IMR-90 (cell line): ENCODE results near the gene C5orf15. TPM values are rescaled to one million over a fixed set of nuclear protein-coding genes. Genes with fewer than 3 reads are reported as not detected.

ENCODE experiments used
- ATAC-seq: fragments of 200-7000 bp; cut with Tn5 transposase; 2 replicates; pipeline ENCODE4 v1.9.1; 2020; ENCODE audit warnings: low read depth, mild to moderate bottlenecking, moderate library complexity
- BruUV-seq: library from RNA; stranded (reverse); fragments of 400-500 nt; replicated peaks from 2 replicates; lab custom pipeline; 2021; lab: Mats Ljungman, UMichigan
- CTCF ChIA-PET: fragments of 300-600 bp; formaldehyde crosslinking; extraction: SDS; loops from one replicate; lab custom pipeline; 2021; ENCODE audit warnings: antibody characterized with exemption; lab: Yijun Ruan, JAX
- POLR2A ChIA-PET: fragments of 300-600 bp; sonication (Branson Sonifier 250); formaldehyde crosslinking; loops from one replicate; lab custom pipeline; 2022; ENCODE audit warnings: antibody characterized with exemption; ENCODE audit not compliant: unreplicated experiment; lab: Charles Lee
- DNase-seq: peaks from one replicate; pipeline ENCODE4 v3.0.0; 2013
- H2AFZ ChIP-seq: replicated peaks from 2 replicates; pipeline ENCODE3; 2013; ENCODE audit warnings: low read length, mild to moderate bottlenecking; ENCODE audit not compliant: poor library complexity
- H2AK5ac ChIP-seq: 2 replicates; pipeline ENCODE4 v1.6.1; 2013; ENCODE audit warnings: low read depth, low read length, inconsistent platforms
- H2AK9ac ChIP-seq: replicated peaks from 2 replicates; pipeline ENCODE3; 2013; ENCODE audit warnings: mild to moderate bottlenecking, low read depth, low read length, moderate library complexity; ENCODE audit not compliant: poor library complexity
- H2BK120ac ChIP-seq: 2 replicates; pipeline ENCODE4 v1.6.1; 2013; ENCODE audit warnings: low read depth, low read length, inconsistent platforms
- H2BK15ac ChIP-seq: 3 replicates; pipeline ENCODE4 v1.6.1; 2013; ENCODE audit warnings: low read depth, low read length, inconsistent platforms
- H2BK20ac ChIP-seq: 2 replicates; pipeline ENCODE4 v1.6.1; 2013; ENCODE audit warnings: low read depth, mild to moderate bottlenecking, inconsistent platforms, low read length, moderate library complexity
- H2BK5ac ChIP-seq: 2 replicates; pipeline ENCODE4 v1.6.1; 2013; ENCODE audit warnings: mild to moderate bottlenecking, low read depth, low read length, inconsistent platforms; ENCODE audit not compliant: poor library complexity, severe bottlenecking
- H3K14ac ChIP-seq: replicated peaks from 2 replicates; pipeline ENCODE4 v1.6.1; 2013; ENCODE audit warnings: low read depth, low read length, inconsistent platforms
- H3K18ac ChIP-seq: 2 replicates; pipeline ENCODE4 v1.6.1; 2013; ENCODE audit warnings: low read depth, low read length, control low read depth
- H3K23ac ChIP-seq: 2 replicates; pipeline ENCODE4 v1.6.1; 2013; ENCODE audit warnings: low read depth, low read length, inconsistent platforms
- H3K27ac ChIP-seq: 2 replicates; pipeline ENCODE4 v1.5.1; 2013; ENCODE audit warnings: mild to moderate bottlenecking, control low read depth, low read length; ENCODE audit not compliant: insufficient read depth
- H3K27me3 ChIP-seq: 2 replicates; pipeline ENCODE4 v1.6.1; 2013; ENCODE audit warnings: low read length; ENCODE audit not compliant: control insufficient read depth, insufficient read depth
- H3K36me3 ChIP-seq: 2 replicates; pipeline ENCODE4 v1.6.1; 2013; ENCODE audit warnings: low read length, mixed read lengths; ENCODE audit not compliant: control insufficient read depth, insufficient read depth
- H3K4ac ChIP-seq: 2 replicates; pipeline ENCODE4 v1.6.1; 2013; ENCODE audit warnings: low read depth, low read length, inconsistent platforms
- H3K4me1 ChIP-seq: 2 replicates; pipeline ENCODE4 v1.6.1; 2013; ENCODE audit warnings: low read length, mixed read lengths; ENCODE audit not compliant: control insufficient read depth, insufficient read depth
- H3K4me2 ChIP-seq: 2 replicates; pipeline ENCODE4 v1.6.1; 2013; ENCODE audit warnings: low read depth, mild to moderate bottlenecking, control low read depth, low read length, moderate library complexity
- H3K4me3 ChIP-seq: 2 replicates; pipeline ENCODE4 v1.5.1; 2013; ENCODE audit warnings: low read depth, mild to moderate bottlenecking, control low read depth, low read length, moderate library complexity; ENCODE audit not compliant: insufficient read depth
- H3K56ac ChIP-seq: 2 replicates; pipeline ENCODE4 v1.6.1; 2013; ENCODE audit warnings: low read length, inconsistent platforms; ENCODE audit not compliant: insufficient read depth; ENCODE audit errors: extremely low read depth
- H3K79me1 ChIP-seq, 2 experiments: 2 replicates each; pipeline ENCODE4 v1.6.1; 2013; ENCODE audit warnings: low read length in 2 of 2, inconsistent platforms in 1 of 2, low read depth in 1 of 2
- H3K9ac ChIP-seq: 2 replicates; pipeline ENCODE4 v1.6.1; 2013; ENCODE audit warnings: low read depth, low read length, control low read depth
- H3K9me1 ChIP-seq: 2 replicates; pipeline ENCODE4 v1.6.1; 2013; ENCODE audit warnings: low read length, inconsistent platforms; ENCODE audit not compliant: insufficient read depth
- H3K9me3 ChIP-seq: 2 replicates; pipeline ENCODE4 v1.6.1; 2013; ENCODE audit warnings: low read length; ENCODE audit not compliant: control insufficient read depth, insufficient read depth
- H4K20me1 ChIP-seq: 2 replicates; pipeline ENCODE4 v1.6.1; 2013; ENCODE audit warnings: low read length, inconsistent platforms; ENCODE audit not compliant: insufficient read depth
- H4K5ac ChIP-seq: 2 replicates; pipeline ENCODE4 v1.6.1; 2013; ENCODE audit warnings: mild to moderate bottlenecking, low read depth, low read length, control low read depth
- H4K8ac ChIP-seq, 2 experiments: 2 replicates each; pipeline ENCODE4 v1.6.1; 2013; ENCODE audit warnings: low read depth in 2 of 2, low read length in 2 of 2, control low read depth in 1 of 2, inconsistent platforms in 1 of 2
- H4K91ac ChIP-seq: 2 replicates; pipeline ENCODE4 v1.6.1; 2013; ENCODE audit warnings: low read depth, low read length, inconsistent platforms; ENCODE audit not compliant: insufficient read depth
- BHLHE40 ChIP-seq: fragments of 150-350 bp; IDR thresholded peaks from 2 replicates; pipeline ENCODE4 v1.6.1; 2016; ENCODE audit warnings: mild to moderate bottlenecking, low read depth, low read length
- CEBPB ChIP-seq: IDR thresholded peaks from 2 replicates; pipeline ENCODE4 v1.6.1; 2012; ENCODE audit warnings: low read depth, low read length, improper control_type of control experiment
- ELK1 ChIP-seq: fragments of 150-350 bp; IDR thresholded peaks from 2 replicates; pipeline ENCODE4 v1.6.1; 2016; ENCODE audit warnings: low read depth, mild to moderate bottlenecking, low read length, moderate library complexity, borderline replicate concordance
- POLR2A ChIP-seq: IDR thresholded peaks from 2 replicates; pipeline ENCODE4 v1.6.1; 2012; ENCODE audit warnings: mild to moderate bottlenecking, low read depth, low read length
- RAD21 ChIP-seq: IDR thresholded peaks from 2 replicates; pipeline ENCODE4 v1.6.1; 2012; ENCODE audit warnings: low read length, improper control_type of control experiment
- SMC3 ChIP-seq: fragments of 150-350 bp; IDR thresholded peaks from 2 replicates; pipeline ENCODE4 v1.6.1; 2016; ENCODE audit warnings: low read depth, mild to moderate bottlenecking, antibody characterized with exemption, low read length, moderate library complexity
- WGBS, 2 experiments: methylation state at CpG; one replicate each; pipeline versions ENCODE4 v1.1.5 to v1.1.7; 2013; ENCODE audit warnings: missing lambda C conversion rate in 2 of 2; ENCODE audit not compliant: insufficient read length in 1 of 2; ENCODE audit errors: extremely low coverage in 2 of 2; 5-methylcytosine and 5-hydroxymethylcytosine counted together
- dilution Hi-C: fragments of 300-500 bp; cut with HindIII; formaldehyde crosslinking; loops from one replicate; pipeline ENCODE4 v1.14.3; 2018; ENCODE audit warnings: low sequenced_read_pairs; ENCODE audit not compliant: unreplicated experiment
- in situ Hi-C: fragments of 300-500 bp; cut with MboI; formaldehyde crosslinking; loops from 3 replicates; pipeline ENCODE4 v1.14.3; 2019; ENCODE audit warnings: low sequenced_read_pairs, inconsistent platforms, mixed read lengths
- intact Hi-C: fragments of 100-400 bp; cut with micrococcal nuclease; formaldehyde crosslinking; loops from 2 replicates; pipeline ENCODE4 v1.10.0; 2022
- polyA plus RNA-seq, 3 experiments: library from polyadenylated mRNA; depleted of rRNA; stranded (reverse); fragments of >200 nt; gene quantifications; 2 replicates each; pipeline ENCODE4 v1.2.3, GENCODE V29; 2012; ENCODE audit warnings: low replicate concordance in 1 of 3
- total RNA-seq: library from RNA; depleted of rRNA; stranded (reverse); fragments of >200 nt; gene quantifications from 2 replicates; pipeline ENCODE4 v1.2.3, GENCODE V29; 2012
- TF ChIP-seq, protein P1 (sequence below): conservative IDR thresholded peaks from 2 replicates; pipeline ENCODE4 v1.5.1; 2012; ENCODE audit warnings: mild to moderate bottlenecking, low read depth, low read length, improper control_type of control experiment

The C5orf15 gene
- total and polyA plus RNA-seq, 2 of the 4 experiments (the other 2 are of a cell fraction): 35.1 to 73.5 TPM

GRCh38 chr5:133934311-133934710 is 34.1 kb downstream of the C5orf15 start:
- Histone ChIP-seq H3K4me2 (no peak overlapping the region), H3K9me3 (peaks cover 1% of the 10 kb centered on the region; the same call in 1 of the 2 replicates), H3K18ac (no peak overlapping the region), H3K4me3 (no peak overlapping the region), H3K4ac (no peak overlapping the region), H2BK15ac (no peak overlapping the region), H3K23ac (no peak overlapping the region), H2AFZ (no peak overlapping the region), H3K56ac (no peak overlapping the region), H2BK20ac (no peak overlapping the region), H2BK5ac (no peak overlapping the region), H3K4me1 (peaks cover 6% of the 10 kb centered on the region; the same call in 1 of the 2 replicates), H4K20me1 (no peaks in the 10 kb centered on the region), H3K9me1 (peaks cover 4% of the 10 kb centered on the region), H3K36me3 (no peaks in the 10 kb centered on the region), H3K27me3 (peaks cover 32% of the 10 kb centered on the region), H4K8ac (no peak overlapping the region), H3K79me1 (no peaks in the 10 kb centered on the region), H3K27ac (no peak overlapping the region), H3K9ac (no peak overlapping the region), H4K91ac (no peak overlapping the region), H2BK120ac (no peak overlapping the region), H2AK5ac (no peak overlapping the region), H2AK9ac (no peak overlapping the region), H4K5ac (no peak overlapping the region), H3K14ac (no peak overlapping the region)
- intact Hi-C loops: no loop called here
- ChIA-PET CTCF (no interaction called here), POLR2A (no interaction called here)
- BruUV-seq: no TSS peak
- WGBS, 2 experiments: no CpG with 5 or more reads among the region's 5 CpGs
- ATAC-seq (no peak), DNase-seq (no peak)
- TF ChIP-seq RAD21 (no peak), CEBPB (no peak), ELK1 (no peak), SMC3 (no peak), POLR2A (no peak), BHLHE40 (no peak)
- TF ChIP-seq, protein P1, sequence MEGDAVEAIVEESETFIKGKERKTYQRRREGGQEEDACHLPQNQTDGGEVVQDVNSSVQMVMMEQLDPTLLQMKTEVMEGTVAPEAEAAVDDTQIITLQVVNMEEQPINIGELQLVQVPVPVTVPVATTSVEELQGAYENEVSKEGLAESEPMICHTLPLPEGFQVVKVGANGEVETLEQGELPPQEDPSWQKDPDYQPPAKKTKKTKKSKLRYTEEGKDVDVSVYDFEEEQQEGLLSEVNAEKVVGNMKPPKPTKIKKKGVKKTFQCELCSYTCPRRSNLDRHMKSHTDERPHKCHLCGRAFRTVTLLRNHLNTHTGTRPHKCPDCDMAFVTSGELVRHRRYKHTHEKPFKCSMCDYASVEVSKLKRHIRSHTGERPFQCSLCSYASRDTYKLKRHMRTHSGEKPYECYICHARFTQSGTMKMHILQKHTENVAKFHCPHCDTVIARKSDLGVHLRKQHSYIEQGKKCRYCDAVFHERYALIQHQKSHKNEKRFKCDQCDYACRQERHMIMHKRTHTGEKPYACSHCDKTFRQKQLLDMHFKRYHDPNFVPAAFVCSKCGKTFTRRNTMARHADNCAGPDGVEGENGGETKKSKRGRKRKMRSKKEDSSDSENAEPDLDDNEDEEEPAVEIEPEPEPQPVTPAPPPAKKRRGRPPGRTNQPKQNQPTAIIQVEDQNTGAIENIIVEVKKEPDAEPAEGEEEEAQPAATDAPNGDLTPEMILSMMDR: no peak
- dilution Hi-C loops: no loop called here
- in situ Hi-C loops: no loop called here
